Fibroblast of pulmonary artery (primary cell): ENCODE data around the gene FUT3.

Experiments
- DNase-seq: peaks from one replicate; pipeline ENCODE4 v3.0.0-alpha.2; 2010; ENCODE audit warnings: low read depth
- H3K4me3 ChIP-seq: replicated peaks from 2 replicates; pipeline ENCODE4 v1.5.1; 2011; ENCODE audit warnings: low read depth, mild to moderate bottlenecking, control low read depth, low read length, moderate library complexity
- CTCF ChIP-seq: IDR thresholded peaks from 2 replicates; pipeline ENCODE4 v1.5.1; 2011; ENCODE audit warnings: mild to moderate bottlenecking, control low read depth, low read length, inconsistent platforms; ENCODE audit errors: missing control alignments

The FUT3 gene

GRCh38 chr19:5803752-5804515, 47.3 kb downstream of the FUT3 start:
- DNase-seq, result peak; percentile 84
- TF ChIP-seq CTCF, result peak; percentile 75
- peak overlapping the region; percentile 36 for H3K4me3 ChIP-seq

- no peak for TF ChIP-seq CTCF
- peak overlapping the region; percentile 36 for H3K4me3 ChIP-seq
- no peak for DNase-seq
Observed at GRCh38 chr19:5803441-5803751, 47.9 kb downstream of the FUT3 start.

GRCh38 chr19:5801796-5802619, 49.2 kb downstream of the FUT3 start:
- DNase-seq, result peak; percentile 20

GRCh38 chr19:5800361-5801270, 50.6 kb downstream of the FUT3 start:
- TF ChIP-seq CTCF, result no peak
- no peak for DNase-seq
- H3K4me3 ChIP-seq, result no peak overlapping the region

More at GRCh38 chr19:5801796-5802619, 49.2 kb downstream of the FUT3 start:
- TF ChIP-seq CTCF, result no peak
- no peak overlapping the region for H3K4me3 ChIP-seq

- no peak overlapping the region for H3K4me3 ChIP-seq
- no peak for DNase-seq
- TF ChIP-seq CTCF, result no peak
Observed at GRCh38 chr19:5799247-5800241, 51.7 kb downstream of the FUT3 start.

- TF ChIP-seq CTCF, result no peak
- no peak for DNase-seq
- no peak overlapping the region for H3K4me3 ChIP-seq
Observed at GRCh38 chr19:5798244-5798643, 53.0 kb downstream of the FUT3 start.
